Umbilical cord (tissue), 2 donors: ENCODE data around the gene METTL8. TPM values are rescaled to one million over a fixed set of nuclear protein-coding genes. Genes with fewer than 3 reads are reported as not detected.

Experiments used
- DNase-seq: peaks from one replicate; pipeline ENCODE4 v3.0.0-alpha.2; 2015; ENCODE audit warnings: low spot score
- total RNA-seq: library from RNA; depleted of rRNA; stranded (reverse); fragments of >200 nt; gene quantifications from one replicate; pipeline ENCODE4 v1.2.3, GENCODE V29; 2014; ENCODE audit warnings: low replicate concordance; ENCODE audit not compliant: insufficient read depth

Gene METTL8
- total RNA-seq, 1 donor from 2014 or later, result 12.3 TPM

DNA sequence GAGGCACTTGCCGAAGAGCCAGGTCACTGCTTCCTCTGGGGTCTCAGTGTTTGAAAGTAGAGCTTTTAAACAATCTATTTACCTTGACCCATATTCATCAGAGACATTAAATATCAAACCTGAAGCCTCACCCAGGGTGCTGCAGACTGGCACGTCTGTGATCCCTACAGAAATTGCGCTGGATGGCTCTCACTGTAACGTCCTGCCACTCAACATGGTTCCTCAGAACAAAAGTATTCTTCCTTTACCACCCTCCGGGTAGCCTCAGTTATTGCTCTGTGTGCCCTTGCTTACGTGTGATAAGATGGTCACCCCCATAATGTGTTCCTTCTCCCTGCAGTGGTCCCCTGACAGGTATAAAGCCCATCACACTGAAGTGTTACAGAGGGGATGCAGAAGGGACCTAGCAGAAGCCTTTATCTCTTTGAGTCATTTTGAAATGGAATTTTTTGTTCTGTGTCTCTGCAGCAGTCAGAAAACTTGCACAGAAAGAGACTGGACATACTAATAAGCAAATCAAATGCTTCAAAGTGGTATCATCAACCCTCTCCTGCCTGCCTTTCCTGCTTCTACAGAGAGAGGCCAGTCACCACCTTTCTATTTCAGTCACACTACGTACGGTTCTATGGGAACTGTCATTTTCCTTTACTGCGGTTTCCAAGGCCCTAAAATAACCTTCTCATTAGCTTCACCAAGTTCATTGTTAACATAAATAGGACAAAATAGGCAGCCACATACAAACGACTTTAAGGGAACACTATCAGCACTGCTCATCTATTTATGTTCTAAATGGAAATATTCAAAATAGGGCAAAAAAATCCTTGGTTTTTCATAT, 86.8 kb downstream of the METTL8 start:
- no peak for DNase-seq

- no peak for DNase-seq
These were observed 87.6 kb downstream of the METTL8 start for GRCh38 chr2:171345971-171346722.

- no peak for DNase-seq
These were observed 89.6 kb downstream of the METTL8 start for GRCh38 chr2:171344182-171344581.

DNA sequence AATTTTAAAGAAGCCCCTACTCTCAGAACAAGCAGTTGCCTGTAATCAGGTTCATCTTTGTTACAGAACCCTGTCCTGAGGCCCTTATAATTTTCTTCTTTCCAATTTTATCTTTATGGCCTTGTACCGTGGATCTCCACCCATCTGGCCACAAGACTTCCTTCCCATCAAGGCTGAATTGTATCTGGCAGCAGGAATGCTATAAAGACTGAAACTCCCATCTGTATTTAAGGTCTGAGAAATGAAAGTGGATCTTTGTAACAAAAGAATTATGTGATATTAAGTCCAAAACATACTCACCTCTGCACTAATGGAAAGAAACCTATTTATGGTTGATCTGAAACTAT, 91.8 kb downstream of the METTL8 start:
- peak; percentile 39 for DNase-seq

DNA sequence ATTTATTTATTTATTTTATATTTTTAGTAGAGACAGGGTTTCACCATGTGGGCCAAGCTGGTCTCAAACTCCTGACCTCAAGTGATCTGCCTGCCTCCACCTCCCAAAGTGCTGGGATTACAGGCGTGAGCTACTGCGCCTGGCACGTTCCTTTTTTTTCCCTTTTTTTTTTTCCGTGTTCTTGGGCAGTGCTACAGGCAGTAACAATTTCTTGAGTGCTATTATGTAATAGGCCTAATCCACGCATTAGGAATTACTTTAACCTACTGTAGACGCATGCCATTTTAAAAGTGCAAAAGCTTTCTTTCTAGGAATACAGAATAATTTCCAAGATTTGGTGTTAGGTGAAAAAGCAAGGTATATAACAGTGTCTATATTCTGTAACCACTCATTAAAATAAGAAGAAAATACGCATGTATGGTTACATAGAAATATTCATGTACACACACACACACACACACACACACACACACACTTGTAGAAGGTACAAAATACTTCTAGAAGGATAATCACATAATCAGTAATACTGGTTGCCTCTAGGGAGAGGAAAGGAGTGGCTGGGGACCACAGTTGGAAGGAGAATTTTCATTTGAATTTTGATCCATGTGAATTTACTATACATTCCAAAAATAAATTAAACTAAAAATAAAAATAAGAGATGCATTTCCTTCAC, 92.3 kb downstream of the METTL8 start:
- no peak for DNase-seq

DNA sequence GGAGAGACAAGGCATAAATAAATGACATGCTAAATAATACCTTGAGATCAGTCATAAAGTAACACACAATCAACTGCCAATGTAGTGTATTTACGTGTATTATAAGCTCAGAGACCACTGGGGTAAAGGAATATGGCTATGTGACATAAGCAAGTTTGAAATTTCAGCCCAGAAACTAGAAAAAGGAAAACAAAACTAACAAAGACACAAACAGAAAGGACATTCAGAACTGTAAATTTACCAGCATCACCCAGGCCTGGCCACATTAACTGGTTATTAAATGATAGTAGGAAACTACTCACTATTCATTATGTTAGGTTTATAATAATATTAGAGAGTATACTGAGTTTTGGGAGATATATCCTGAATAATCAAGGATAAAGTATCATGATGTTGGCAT, 98.8 kb downstream of the METTL8 start:
- DNase-seq, result no peak

GRCh38 chr2:171334171-171334570, 99.6 kb downstream of the METTL8 start:
- DNase-seq, result no peak

GRCh38 chr2:171330155-171330956, 103.4 kb downstream of the METTL8 start:
- no peak for DNase-seq

- DNase-seq, result peak; percentile 51
These were observed 106.7 kb downstream of the METTL8 start for GRCh38 chr2:171327043-171327496.

DNA sequence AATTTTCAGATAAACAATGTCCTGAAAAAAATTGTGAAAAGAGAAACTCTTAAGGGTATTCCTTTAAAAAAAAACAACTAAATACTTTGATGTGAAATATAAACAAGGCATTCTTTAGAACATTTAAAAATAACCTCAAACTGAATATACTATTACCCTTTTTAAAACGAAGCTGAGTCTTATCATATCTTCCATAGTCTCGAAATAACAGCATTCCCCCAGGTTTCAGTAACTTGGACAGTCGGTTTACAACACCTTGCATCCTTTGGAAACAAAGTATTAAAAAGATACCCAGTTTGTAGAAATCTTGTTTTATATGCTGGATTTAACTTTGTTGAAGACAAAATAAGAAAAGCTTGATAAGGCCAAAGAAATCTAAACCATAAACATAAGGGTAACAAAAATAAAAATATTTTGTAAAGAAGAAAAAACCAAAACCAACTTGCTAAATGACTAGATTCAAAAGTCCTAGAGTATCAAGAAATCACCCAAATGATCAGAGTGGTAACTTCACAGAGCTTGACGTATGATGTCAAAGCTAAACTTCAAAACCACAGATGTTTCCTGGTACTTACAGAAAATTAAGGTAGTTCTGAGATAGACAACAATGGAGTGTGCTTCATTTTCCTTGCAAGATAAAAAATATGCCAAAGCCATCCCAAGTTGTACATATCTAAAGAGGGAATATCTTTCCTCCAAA, 107.8 kb downstream of the METTL8 start:
- DNase-seq, result no peak

- DNase-seq, result no peak
These were observed 109.7 kb downstream of the METTL8 start for GRCh38 chr2:171323971-171324528.

DNA sequence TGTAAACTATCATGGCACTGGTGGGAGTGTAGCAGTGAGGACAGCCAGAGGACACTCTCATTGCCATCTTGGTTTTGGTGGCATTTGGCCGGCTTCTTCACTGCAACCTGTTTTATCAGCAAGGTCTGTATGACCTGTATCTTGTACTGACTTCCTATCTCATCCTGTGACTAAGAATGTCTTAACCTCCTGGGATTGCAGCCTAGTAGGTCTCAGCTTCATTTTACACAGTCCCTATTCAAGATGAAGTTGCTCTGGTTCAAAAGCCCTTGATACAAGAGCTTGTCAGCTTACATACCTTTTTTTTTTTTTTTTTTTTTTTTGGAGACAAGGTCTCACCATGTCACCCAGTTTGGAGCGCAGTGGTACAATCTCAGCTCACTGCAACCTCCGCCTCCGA, 110.9 kb downstream of the METTL8 start:
- no peak for DNase-seq

GRCh38 chr2:171320731-171321130, 113.1 kb downstream of the METTL8 start:
- DNase-seq, result no peak

DNA sequence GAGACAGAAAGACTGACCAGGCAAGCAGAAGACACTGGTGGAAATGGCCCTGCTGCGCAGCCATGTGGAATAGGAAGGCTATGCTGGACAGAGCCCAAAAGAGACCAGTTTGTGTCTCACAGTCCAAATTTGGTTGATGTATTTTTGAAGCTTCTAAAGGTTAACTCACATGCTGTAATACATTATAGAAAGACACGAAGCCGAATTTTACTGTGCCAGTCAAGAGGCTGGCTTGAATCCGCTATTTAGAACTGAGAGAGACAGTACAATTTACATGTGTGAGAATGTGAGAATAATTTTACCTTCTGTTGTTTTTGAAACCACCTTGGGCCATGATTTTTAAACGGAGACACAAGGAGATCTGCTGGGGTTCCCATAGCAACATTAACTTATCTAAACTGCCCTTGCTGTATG, 113.6 kb downstream of the METTL8 start:
- DNase-seq, result no peak

DNA sequence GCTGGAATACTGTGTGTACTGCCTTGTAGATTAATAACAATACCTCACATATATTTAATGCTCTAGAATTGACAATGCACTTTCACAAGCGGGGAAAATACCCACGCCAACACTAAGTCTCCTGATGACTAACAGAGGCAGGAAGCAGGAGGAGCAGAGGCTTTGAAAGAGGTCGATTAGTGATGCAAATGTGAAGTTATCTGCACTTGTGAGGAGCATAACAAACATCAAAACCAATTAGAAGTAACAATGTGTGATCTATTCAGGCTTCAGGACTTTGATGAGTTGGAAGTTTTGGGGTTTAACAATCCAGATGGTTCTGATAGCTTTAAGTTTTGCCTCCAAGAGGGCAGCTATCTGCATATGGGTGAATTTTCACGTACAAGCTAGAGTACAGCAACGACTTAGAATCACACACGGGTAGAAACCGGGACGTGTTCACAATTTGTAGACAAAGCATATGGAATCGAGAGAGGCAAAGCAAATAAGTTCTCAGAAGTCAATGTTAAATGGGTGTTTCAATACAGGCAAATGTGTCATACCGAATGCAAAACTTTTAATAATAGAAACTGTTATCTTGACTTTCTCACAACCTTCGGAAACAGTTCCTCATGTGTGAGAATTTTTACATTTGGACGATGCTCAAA, 114.5 kb downstream of the METTL8 start:
- peak; percentile 26 for DNase-seq

- peak; percentile 65 for DNase-seq
These were observed 115.3 kb downstream of the METTL8 start for GRCh38 chr2:171318463-171318934.

DNA sequence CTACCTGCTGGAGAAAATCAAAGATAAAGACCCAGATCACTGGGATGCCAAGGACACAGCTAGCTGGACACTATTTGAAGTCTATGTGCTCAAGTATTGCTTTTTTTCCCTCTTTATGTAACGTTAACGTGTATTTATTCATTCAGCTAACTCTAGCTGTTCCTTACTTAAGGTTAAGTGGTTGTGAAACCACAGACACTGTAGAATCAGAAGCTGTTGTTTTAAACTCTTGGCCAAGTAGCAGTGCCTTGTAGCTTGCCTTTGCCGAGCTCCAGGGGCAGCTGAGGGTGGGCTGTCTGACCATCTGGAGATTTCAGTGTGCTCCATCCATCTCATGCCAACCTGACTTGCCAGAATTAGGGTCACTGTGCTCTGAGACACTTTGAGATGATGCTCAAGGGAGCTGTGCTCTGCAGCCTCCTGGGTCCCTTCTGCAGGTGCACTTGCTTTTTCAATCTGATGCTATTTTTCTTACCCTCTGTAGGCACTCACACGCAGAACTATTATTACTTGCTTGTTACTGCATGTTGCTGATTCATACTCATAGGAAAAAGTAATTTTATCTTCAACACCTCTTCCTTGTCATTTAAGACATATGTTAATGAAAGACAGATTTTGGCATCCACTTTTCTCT, 116.2 kb downstream of the METTL8 start:
- no peak for DNase-seq

GRCh38 chr2:171316755-171317337, 116.9 kb downstream of the METTL8 start:
- DNase-seq, result no peak

DNA sequence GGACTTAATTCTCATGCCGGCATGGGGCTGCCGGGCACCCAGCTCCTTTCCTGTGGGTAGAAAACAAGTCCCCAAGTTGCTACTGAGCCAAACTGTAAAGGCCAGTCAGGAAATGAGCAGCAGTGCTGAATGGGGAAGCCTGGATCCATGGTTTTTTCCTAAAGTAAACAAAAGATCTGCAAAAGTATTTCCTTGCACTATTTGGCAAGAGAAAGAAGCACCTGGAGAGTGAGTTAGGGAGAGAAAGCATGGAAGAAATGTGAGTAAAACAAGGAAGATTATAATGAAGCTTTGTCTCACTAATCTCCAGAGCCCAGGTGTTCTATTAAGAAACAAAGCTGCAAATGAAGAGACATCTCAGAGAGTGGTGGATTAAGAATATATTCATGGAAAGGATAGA, 117.6 kb downstream of the METTL8 start:
- DNase-seq, result no peak
